Effector CD4-positive, alpha-beta T cell (primary cell): ENCODE measurements around the gene WDR27.
A peak's percentile ranks its signal among the peaks of the same experiment; 100 is the strongest.
"Not testable (repeated sequence)": the region's sequence is repeated elsewhere in the genome, so short reads cannot be mapped to it uniquely, and the experiment has no call there.

Experiments
- DNase-seq: peaks from one replicate; pipeline ENCODE4 v3.0.0-alpha.2; 2020

WDR27 gene

GRCh38 chr6:169660751-169661390 is 41.0 kb downstream of the WDR27 start:
- DNase-seq = no peak

GRCh38 chr6:169659820-169660610 is 41.8 kb downstream of the WDR27 start:
- no peak for DNase-seq

GRCh38 chr6:169657284-169657610 is 44.6 kb downstream of the WDR27 start:
- DNase-seq = no peak

GRCh38 chr6:169656546-169657283 is 45.1 kb downstream of the WDR27 start:
- no peak for DNase-seq

- peak; percentile 55 for DNase-seq
Measured at GRCh38 chr6:169654598-169655391, 47.0 kb downstream of the WDR27 start.

- no peak for DNase-seq
Measured at GRCh38 chr6:169653691-169654090, 48.1 kb downstream of the WDR27 start.

- DNase-seq = no peak
Measured at GRCh38 chr6:169652896-169653295, 48.9 kb downstream of the WDR27 start.

- no peak for DNase-seq
Measured at GRCh38 chr6:169651498-169651897, 50.3 kb downstream of the WDR27 start.

- no peak for DNase-seq
Measured at GRCh38 chr6:169650959-169651292, 50.9 kb downstream of the WDR27 start.

- DNase-seq = no peak
Measured at GRCh38 chr6:169650241-169650958, 51.4 kb downstream of the WDR27 start.

- no peak for DNase-seq
Measured at GRCh38 chr6:169648617-169649016, 53.2 kb downstream of the WDR27 start.

- DNase-seq = no peak
Measured at GRCh38 chr6:169648092-169648491, 53.7 kb downstream of the WDR27 start.

- no peak for DNase-seq
Measured at GRCh38 chr6:169647637-169648036, 54.2 kb downstream of the WDR27 start.

GRCh38 chr6:169646906-169647567 is 54.8 kb downstream of the WDR27 start:
- DNase-seq = no peak

- not testable (repeated sequence) for DNase-seq
Measured at GRCh38 chr6:169645459-169645858, 56.4 kb downstream of the WDR27 start.

- DNase-seq = no peak
Measured at GRCh38 chr6:169643521-169643920, 58.3 kb downstream of the WDR27 start.

GRCh38 chr6:169642455-169642854 is 59.4 kb downstream of the WDR27 start:
- no peak for DNase-seq

- no peak for DNase-seq
Measured at GRCh38 chr6:169641461-169642085, 60.3 kb downstream of the WDR27 start.

GRCh38 chr6:169640983-169641382 is 60.8 kb downstream of the WDR27 start:
- DNase-seq = no peak

GRCh38 chr6:169640351-169640852 is 61.4 kb downstream of the WDR27 start:
- DNase-seq = no peak

- DNase-seq = no peak
Measured at GRCh38 chr6:169639653-169640278, 62.1 kb downstream of the WDR27 start.
